ENCODE data around the gene C1orf105. TPM values are rescaled to one million over a fixed set of nuclear protein-coding genes. Genes with fewer than 3 reads are reported as not detected.

The C1orf105 gene
- total and polyA plus RNA-seq, 10 of the 15 experiments (the other 5 are each of a cell fraction or from before 2014, with no cell fraction given), result not detected

DNA sequence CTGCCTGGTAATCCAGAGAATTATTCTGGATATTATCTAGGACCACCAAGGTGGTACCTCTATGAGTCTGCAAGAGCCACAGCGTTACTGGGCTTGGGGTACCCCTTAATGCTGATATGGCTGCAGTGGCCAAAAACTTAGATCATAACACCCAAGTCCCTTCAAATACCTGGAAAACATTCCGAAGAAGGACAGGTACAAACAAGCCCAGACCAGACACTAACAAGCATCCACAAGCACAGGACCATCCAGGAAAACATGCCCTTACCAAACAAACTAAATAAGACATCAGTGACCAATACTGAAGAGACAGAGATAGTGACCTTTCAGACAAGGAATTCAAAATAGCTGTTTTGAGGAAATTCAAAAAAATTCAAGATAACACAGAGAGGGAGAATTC lies 2.9 kb downstream of the C1orf105 start:
- SMC1A ChIA-PET (ENCODE audit: uncharacterized antibody, unreplicated experiment), result no interaction called here
- in situ Hi-C loops (cut with MboI), result no loop called here
- DNase-seq (ENCODE audit: low read depth, low spot score), result no peak

More for the DNA sequence above, 2.9 kb downstream of the C1orf105 start:
- ATAC-seq (no peak), FAIRE-seq (no peak)
- Histone ChIP-seq H3K4me2 (ENCODE audit: control insufficient read depth, insufficient read depth) (no peak overlapping the region), H3K27me3 (replicated peaks in 1 of 2; ENCODE audit: control insufficient read depth in 2 of 2, insufficient read depth in 2 of 2, low read length in 1 of 2) (no peaks in the 10 kb centered on the region), H3K27ac (ENCODE audit: control insufficient read depth, insufficient read depth) (no peak overlapping the region), H3K36me3 (ENCODE audit: control insufficient read depth in 2 of 2, insufficient read depth in 2 of 2, low read length in 1 of 2) (no peaks in the 10 kb centered on the region), H3K4me1 (ENCODE audit: control insufficient read depth, insufficient read depth, low read length) (peaks cover 8% of the 10 kb centered on the region; the same call in 1 of the 2 replicates), H3K79me2 (ENCODE audit: control insufficient read depth, insufficient read depth, low read length) (no peaks in the 10 kb centered on the region), H3K4me3 (no peak overlapping the region), H3K9me3 (replicated peaks; ENCODE audit: control insufficient read depth, insufficient read depth, low read length) (no peaks in the 10 kb centered on the region; the same call in 2 of the 3 replicates), H2AFZ (ENCODE audit: control insufficient read depth, low read depth, low read length) (no peak overlapping the region), H4K20me1 (ENCODE audit: control insufficient read depth, insufficient read depth) (no peaks in the 10 kb centered on the region), H3K9ac (ENCODE audit: control insufficient read depth, insufficient read depth, low read length) (no peak overlapping the region)
- WGBS (ENCODE audit: insufficient coverage, insufficient replicate concordance, low lambda C conversion rate, missing lambda C conversion rate), result 54% methylated on average over 2 of the region's 2 CpGs
- intact Hi-C loops (cut with micrococcal nuclease; ENCODE audit: unreplicated experiment), result loop anchor here (10.0 kb wide), 1 partner anchor 619 kb away; no protein-coding TSS in a partner anchor
- POLR2A ChIA-PET, result no interaction called here
- TF ChIP-seq GABPA (IDR thresholded peaks at IDR 0.05; ENCODE audit: low read depth), result no peak
- TF ChIP-seq SIX5 (IDR thresholded peaks at IDR 0.05; ENCODE audit: low read depth, low read length, severe bottlenecking), result no peak
- no peak for TF ChIP-seq NFIC (IDR thresholded peaks at IDR 0.05; ENCODE audit: low read depth, low read length)
- TF ChIP-seq, protein P1, sequence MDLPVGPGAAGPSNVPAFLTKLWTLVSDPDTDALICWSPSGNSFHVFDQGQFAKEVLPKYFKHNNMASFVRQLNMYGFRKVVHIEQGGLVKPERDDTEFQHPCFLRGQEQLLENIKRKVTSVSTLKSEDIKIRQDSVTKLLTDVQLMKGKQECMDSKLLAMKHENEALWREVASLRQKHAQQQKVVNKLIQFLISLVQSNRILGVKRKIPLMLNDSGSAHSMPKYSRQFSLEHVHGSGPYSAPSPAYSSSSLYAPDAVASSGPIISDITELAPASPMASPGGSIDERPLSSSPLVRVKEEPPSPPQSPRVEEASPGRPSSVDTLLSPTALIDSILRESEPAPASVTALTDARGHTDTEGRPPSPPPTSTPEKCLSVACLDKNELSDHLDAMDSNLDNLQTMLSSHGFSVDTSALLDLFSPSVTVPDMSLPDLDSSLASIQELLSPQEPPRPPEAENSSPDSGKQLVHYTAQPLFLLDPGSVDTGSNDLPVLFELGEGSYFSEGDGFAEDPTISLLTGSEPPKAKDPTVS (IDR thresholded peaks at IDR 0.05; ENCODE audit: low read depth, low read length), result no peak
- TF ChIP-seq, protein P2, sequence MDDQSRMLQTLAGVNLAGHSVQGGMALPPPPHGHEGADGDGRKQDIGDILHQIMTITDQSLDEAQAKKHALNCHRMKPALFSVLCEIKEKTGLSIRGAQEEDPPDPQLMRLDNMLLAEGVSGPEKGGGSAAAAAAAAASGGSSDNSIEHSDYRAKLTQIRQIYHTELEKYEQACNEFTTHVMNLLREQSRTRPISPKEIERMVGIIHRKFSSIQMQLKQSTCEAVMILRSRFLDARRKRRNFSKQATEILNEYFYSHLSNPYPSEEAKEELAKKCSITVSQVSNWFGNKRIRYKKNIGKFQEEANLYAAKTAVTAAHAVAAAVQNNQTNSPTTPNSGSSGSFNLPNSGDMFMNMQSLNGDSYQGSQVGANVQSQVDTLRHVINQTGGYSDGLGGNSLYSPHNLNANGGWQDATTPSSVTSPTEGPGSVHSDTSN (IDR thresholded peaks at IDR 0.05; ENCODE audit: insufficient replicate concordance, low read depth, low read length), result no peak
- TF ChIP-seq, protein P3, sequence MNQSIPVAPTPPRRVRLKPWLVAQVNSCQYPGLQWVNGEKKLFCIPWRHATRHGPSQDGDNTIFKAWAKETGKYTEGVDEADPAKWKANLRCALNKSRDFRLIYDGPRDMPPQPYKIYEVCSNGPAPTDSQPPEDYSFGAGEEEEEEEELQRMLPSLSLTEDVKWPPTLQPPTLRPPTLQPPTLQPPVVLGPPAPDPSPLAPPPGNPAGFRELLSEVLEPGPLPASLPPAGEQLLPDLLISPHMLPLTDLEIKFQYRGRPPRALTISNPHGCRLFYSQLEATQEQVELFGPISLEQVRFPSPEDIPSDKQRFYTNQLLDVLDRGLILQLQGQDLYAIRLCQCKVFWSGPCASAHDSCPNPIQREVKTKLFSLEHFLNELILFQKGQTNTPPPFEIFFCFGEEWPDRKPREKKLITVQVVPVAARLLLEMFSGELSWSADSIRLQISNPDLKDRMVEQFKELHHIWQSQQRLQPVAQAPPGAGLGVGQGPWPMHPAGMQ (IDR thresholded peaks at IDR 0.05; ENCODE audit: borderline replicate concordance), result no peak
- no peak for TF ChIP-seq RUNX3 (IDR thresholded peaks at IDR 0.05; ENCODE audit: low read length)
- TF ChIP-seq, protein P4, sequence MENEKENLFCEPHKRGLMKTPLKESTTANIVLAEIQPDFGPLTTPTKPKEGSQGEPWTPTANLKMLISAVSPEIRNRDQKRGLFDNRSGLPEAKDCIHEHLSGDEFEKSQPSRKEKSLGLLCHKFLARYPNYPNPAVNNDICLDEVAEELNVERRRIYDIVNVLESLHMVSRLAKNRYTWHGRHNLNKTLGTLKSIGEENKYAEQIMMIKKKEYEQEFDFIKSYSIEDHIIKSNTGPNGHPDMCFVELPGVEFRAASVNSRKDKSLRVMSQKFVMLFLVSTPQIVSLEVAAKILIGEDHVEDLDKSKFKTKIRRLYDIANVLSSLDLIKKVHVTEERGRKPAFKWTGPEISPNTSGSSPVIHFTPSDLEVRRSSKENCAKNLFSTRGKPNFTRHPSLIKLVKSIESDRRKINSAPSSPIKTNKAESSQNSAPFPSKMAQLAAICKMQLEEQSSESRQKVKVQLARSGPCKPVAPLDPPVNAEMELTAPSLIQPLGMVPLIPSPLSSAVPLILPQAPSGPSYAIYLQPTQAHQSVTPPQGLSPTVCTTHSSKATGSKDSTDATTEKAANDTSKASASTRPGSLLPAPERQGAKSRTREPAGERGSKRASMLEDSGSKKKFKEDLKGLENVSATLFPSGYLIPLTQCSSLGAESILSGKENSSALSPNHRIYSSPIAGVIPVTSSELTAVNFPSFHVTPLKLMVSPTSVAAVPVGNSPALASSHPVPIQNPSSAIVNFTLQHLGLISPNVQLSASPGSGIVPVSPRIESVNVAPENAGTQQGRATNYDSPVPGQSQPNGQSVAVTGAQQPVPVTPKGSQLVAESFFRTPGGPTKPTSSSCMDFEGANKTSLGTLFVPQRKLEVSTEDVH (IDR thresholded peaks at IDR 0.05; ENCODE audit: low read depth, partially characterized antibody), result no peak
- TF ChIP-seq ZNF207 (IDR thresholded peaks at IDR 0.05; ENCODE audit: borderline replicate concordance), result no peak
- TF ChIP-seq MYC (IDR thresholded peaks at IDR 0.05; ENCODE audit: insufficient read depth, insufficient read length, insufficient replicate concordance, low read length, severe bottlenecking), result no peak
- no peak for TF ChIP-seq SMAD5 (IDR thresholded peaks at IDR 0.05; ENCODE audit: low read depth)
- TF ChIP-seq, protein P5, sequence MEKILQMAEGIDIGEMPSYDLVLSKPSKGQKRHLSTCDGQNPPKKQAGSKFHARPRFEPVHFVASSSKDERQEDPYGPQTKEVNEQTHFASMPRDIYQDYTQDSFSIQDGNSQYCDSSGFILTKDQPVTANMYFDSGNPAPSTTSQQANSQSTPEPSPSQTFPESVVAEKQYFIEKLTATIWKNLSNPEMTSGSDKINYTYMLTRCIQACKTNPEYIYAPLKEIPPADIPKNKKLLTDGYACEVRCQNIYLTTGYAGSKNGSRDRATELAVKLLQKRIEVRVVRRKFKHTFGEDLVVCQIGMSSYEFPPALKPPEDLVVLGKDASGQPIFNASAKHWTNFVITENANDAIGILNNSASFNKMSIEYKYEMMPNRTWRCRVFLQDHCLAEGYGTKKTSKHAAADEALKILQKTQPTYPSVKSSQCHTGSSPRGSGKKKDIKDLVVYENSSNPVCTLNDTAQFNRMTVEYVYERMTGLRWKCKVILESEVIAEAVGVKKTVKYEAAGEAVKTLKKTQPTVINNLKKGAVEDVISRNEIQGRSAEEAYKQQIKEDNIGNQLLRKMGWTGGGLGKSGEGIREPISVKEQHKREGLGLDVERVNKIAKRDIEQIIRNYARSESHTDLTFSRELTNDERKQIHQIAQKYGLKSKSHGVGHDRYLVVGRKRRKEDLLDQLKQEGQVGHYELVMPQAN (conservative IDR thresholded peaks at IDR 0.05), result no peak
- TF ChIP-seq NBN (IDR thresholded peaks at IDR 0.05), result no peak
- no peak for TF ChIP-seq PML (IDR thresholded peaks at IDR 0.05; ENCODE audit: low read length)
- BruUV-seq (replicated peaks), result no TSS peak
- CTCF ChIA-PET, result interaction anchor here (0.8 kb wide), 1 partner anchor 421 kb away, joined by 3 read pairs; no protein-coding TSS in a partner anchor
- RAD21 ChIA-PET (ENCODE audit: unreplicated experiment), result no interaction called here

Measured in GM12878 (cell line).